Measurements from ENCODE around the gene DLGAP1. TPM values are rescaled to one million over a fixed set of nuclear protein-coding genes. Genes with fewer than 3 reads are reported as not detected.
A peak's percentile ranks its signal among the peaks of the same experiment; 100 is the strongest.

Gene DLGAP1
- total and polyA plus RNA-seq, 2 experiments from 2014 or later = 17.0 to 48.5 TPM

DNA sequence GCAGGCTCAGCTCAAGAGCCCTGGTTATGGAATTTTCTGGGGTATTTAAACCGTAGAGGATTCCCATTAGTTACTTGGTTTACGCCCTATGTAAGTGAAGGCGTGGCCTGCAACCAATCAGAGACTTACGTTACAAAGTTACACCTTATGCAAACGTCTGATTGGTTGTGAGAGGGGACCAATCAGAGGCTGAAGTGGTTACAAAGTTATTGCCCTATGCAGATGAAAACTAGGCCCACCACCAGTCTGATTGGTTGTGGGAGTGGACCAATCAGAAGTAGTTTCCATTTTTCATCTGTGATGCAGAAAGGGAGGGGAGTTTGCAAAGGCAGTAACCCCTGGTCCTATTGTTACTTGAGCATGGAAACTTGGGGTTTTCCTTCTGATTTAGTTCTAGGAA is 49.1 kb downstream of the DLGAP1 start:
- Histone ChIP-seq H3F3A (replicated peaks; ENCODE audit: low read depth) (peaks cover 8% of the 10 kb centered on the region; the same call in 1 of the 2 replicates), H3K4me3 (no peak overlapping the region), H3K27ac (ENCODE audit: low read depth) (peak overlapping the region; percentile 70), H3K4me2 (peak overlapping the region; percentile 53; the same call in 1 of the 2 replicates), H4K20me1 (replicated peaks; ENCODE audit: insufficient read depth) (no peaks in the 10 kb centered on the region), H3K9me2 (ENCODE audit: insufficient read depth) (peaks cover 4% of the 10 kb centered on the region; the same call in 1 of the 2 replicates), H3K79me2 (replicated peaks; ENCODE audit: insufficient read depth) (peaks cover 31% of the 10 kb centered on the region), H3K36me3 (ENCODE audit: insufficient read depth) (no peaks in the 10 kb centered on the region), H2AFZ (no peak overlapping the region), H3K27me3 (ENCODE audit: insufficient read depth) (no peaks in the 10 kb centered on the region), H3K4me1 (ENCODE audit: insufficient read depth) (peaks cover 39% of the 10 kb centered on the region)
- Mint-ChIP-seq H3K4me1 (peaks cover 53% of the 10 kb centered on the region), H3K9me3 (no peaks in the 10 kb centered on the region), H3K4me3 (no peak overlapping the region), H3K36me3 (ENCODE audit: low read depth) (peaks cover 4% of the 10 kb centered on the region; the same call in 2 of the 3 replicates), H3K27me3 (ENCODE audit: insufficient read depth, low read depth, poor library complexity) (peaks cover 3% of the 10 kb centered on the region), H3K27ac (peak overlapping the region; percentile 89; the same call in 1 of the 2 replicates)
- ATAC-seq (peak; percentile 74), DNase-seq (ENCODE audit: low spot score) (peak; percentile 33)
- no peak for TF ChIP-seq CREB1 (CRISPR knock-in tag; IDR thresholded peaks at IDR 0.05; ENCODE audit: low read depth)
- TF ChIP-seq, protein P1, sequence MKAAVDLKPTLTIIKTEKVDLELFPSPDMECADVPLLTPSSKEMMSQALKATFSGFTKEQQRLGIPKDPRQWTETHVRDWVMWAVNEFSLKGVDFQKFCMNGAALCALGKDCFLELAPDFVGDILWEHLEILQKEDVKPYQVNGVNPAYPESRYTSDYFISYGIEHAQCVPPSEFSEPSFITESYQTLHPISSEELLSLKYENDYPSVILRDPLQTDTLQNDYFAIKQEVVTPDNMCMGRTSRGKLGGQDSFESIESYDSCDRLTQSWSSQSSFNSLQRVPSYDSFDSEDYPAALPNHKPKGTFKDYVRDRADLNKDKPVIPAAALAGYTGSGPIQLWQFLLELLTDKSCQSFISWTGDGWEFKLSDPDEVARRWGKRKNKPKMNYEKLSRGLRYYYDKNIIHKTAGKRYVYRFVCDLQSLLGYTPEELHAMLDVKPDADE (IDR thresholded peaks at IDR 0.05) = no peak
- no peak for TF ChIP-seq ZNF114 (CRISPR knock-in tag; IDR thresholded peaks at IDR 0.05)
- no peak for TF ChIP-seq EZH2 (IDR thresholded peaks at IDR 0.05; ENCODE audit: low read depth, unreplicated experiment)
- TF ChIP-seq, protein P2, sequence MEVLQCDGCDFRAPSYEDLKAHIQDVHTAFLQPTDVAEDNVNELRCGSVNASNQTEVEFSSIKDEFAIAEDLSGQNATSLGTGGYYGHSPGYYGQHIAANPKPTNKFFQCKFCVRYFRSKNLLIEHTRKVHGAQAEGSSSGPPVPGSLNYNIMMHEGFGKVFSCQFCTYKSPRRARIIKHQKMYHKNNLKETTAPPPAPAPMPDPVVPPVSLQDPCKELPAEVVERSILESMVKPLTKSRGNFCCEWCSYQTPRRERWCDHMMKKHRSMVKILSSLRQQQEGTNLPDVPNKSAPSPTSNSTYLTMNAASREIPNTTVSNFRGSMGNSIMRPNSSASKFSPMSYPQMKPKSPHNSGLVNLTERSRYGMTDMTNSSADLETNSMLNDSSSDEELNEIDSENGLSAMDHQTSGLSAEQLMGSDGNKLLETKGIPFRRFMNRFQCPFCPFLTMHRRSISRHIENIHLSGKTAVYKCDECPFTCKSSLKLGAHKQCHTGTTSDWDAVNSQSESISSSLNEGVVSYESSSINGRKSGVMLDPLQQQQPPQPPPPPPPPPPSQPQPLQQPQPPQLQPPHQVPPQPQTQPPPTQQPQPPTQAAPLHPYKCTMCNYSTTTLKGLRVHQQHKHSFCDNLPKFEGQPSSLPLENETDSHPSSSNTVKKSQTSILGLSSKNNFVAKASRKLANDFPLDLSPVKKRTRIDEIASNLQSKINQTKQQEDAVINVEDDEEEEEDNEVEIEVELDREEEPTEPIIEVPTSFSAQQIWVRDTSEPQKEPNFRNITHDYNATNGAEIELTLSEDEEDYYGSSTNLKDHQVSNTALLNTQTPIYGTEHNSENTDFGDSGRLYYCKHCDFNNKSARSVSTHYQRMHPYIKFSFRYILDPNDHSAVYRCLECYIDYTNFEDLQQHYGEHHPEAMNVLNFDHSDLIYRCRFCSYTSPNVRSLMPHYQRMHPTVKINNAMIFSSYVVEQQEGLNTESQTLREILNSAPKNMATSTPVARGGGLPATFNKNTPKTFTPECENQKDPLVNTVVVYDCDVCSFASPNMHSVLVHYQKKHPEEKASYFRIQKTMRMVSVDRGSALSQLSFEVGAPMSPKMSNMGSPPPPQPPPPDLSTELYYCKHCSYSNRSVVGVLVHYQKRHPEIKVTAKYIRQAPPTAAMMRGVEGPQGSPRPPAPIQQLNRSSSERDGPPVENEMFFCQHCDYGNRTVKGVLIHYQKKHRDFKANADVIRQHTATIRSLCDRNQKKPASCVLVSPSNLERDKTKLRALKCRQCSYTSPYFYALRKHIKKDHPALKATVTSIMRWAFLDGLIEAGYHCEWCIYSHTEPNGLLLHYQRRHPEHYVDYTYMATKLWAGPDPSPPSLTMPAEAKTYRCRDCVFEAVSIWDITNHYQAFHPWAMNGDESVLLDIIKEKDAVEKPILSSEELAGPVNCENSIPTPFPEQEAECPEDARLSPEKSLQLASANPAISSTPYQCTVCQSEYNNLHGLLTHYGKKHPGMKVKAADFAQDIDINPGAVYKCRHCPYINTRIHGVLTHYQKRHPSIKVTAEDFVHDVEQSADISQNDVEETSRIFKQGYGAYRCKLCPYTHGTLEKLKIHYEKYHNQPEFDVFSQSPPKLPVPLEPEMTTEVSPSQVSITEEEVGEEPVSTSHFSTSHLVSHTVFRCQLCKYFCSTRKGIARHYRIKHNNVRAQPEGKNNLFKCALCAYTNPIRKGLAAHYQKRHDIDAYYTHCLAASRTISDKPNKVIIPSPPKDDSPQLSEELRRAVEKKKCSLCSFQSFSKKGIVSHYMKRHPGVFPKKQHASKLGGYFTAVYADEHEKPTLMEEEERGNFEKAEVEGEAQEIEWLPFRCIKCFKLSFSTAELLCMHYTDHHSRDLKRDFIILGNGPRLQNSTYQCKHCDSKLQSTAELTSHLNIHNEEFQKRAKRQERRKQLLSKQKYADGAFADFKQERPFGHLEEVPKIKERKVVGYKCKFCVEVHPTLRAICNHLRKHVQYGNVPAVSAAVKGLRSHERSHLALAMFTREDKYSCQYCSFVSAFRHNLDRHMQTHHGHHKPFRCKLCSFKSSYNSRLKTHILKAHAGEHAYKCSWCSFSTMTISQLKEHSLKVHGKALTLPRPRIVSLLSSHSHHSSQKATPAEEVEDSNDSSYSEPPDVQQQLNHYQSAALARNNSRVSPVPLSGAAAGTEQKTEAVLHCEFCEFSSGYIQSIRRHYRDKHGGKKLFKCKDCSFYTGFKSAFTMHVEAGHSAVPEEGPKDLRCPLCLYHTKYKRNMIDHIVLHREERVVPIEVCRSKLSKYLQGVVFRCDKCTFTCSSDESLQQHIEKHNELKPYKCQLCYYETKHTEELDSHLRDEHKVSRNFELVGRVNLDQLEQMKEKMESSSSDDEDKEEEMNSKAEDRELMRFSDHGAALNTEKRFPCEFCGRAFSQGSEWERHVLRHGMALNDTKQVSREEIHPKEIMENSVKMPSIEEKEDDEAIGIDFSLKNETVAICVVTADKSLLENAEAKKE (CRISPR knock-in tag; IDR thresholded peaks at IDR 0.05) = no peak
- TF ChIP-seq ZNF331 (CRISPR knock-in tag; IDR thresholded peaks at IDR 0.05; ENCODE audit: low read depth) = no peak
- TF ChIP-seq CTCF (conservative IDR thresholded peaks at IDR 0.05; ENCODE audit: low read depth in 2 of 2) = no peak
- no peak for TF ChIP-seq NANOG (IDR thresholded peaks at IDR 0.05; ENCODE audit: borderline replicate concordance)
- no peak for TF ChIP-seq POLR2AphosphoS5 (IDR thresholded peaks at IDR 0.05; ENCODE audit: low read depth)

Data from GM23338 (cell line).